Testis (tissue), 3 donors: ENCODE results near the gene UTP4. TPM values are rescaled to one million over a fixed set of nuclear protein-coding genes. Genes with fewer than 3 reads are reported as not detected.

Source experiments
- DNase-seq: peaks from one replicate; pipeline ENCODE4 v3.0.0-alpha.2; 2019
- H3K27ac ChIP-seq, 2 donors: fragments of 200-600 bp; sonication (generic); one replicate each; pipeline ENCODE4 v1.5.1; 2019
- H3K27me3 ChIP-seq: fragments of 200-600 bp; sonication (generic); one replicate; pipeline ENCODE4 v1.5.1; 2019
- H3K36me3 ChIP-seq: fragments of 200-600 bp; sonication (generic); one replicate; pipeline ENCODE4 v1.5.1; 2017; ENCODE audit warnings: low read depth; ENCODE audit errors: missing control alignments
- H3K4me1 ChIP-seq: fragments of 200-600 bp; sonication (generic); one replicate; pipeline ENCODE4 v1.5.1; 2019
- H3K4me3 ChIP-seq, 2 donors: fragments of 200-600 bp; sonication (generic); one replicate each; pipeline ENCODE4 v1.5.1; 2017 to 2019
- H3K9me3 ChIP-seq: fragments of 200-600 bp; sonication (generic); one replicate; pipeline ENCODE4 v1.5.1; 2017
- CTCF ChIP-seq, 3 experiments: fragments of 450-650 bp in 2 of 3; fragments of 200-600 bp in 1 of 3; sonication (generic) in 1 of 3; IDR thresholded peaks; one replicate each; pipeline ENCODE4 v1.5.1; 2016 to 2019; ENCODE audit warnings: antibody characterized with exemption in 3 of 3, mild to moderate bottlenecking in 2 of 3, moderate library complexity in 1 of 3
- POLR2A ChIP-seq: fragments of 450-650 bp; IDR thresholded peaks from one replicate; pipeline ENCODE4 v1.6.1; 2017; ENCODE audit warnings: antibody characterized with exemption, mild to moderate bottlenecking, moderate library complexity
- WGBS, 2 donors: methylation state at CpG; one replicate each; pipeline ENCODE4 v1.1.5; 2018; 5-methylcytosine and 5-hydroxymethylcytosine counted together
- intact Hi-C: fragments of 100-400 bp; cut with DNase I; formaldehyde crosslinking; loops from one replicate; pipeline ENCODE4 v1.15.1; 2023; ENCODE audit warnings: low total_unique reads
- polyA plus RNA-seq: library from polyadenylated mRNA; stranded (reverse); fragments of 350-450 nt; fragmentation: Illumina TruSeq; extraction: RNeasy Lipid Tissue Mini Kit (QIAGEN cat#74804); gene quantifications from one replicate; pipeline ENCODE4 v1.2.3, GENCODE V29; 2014; ENCODE audit warnings: low read depth, low replicate concordance; ENCODE audit not compliant: insufficient read depth
- total RNA-seq, 2 donors: library from RNA; depleted of rRNA; stranded (reverse); fragments of >200 nt; gene quantifications; one replicate each; pipeline ENCODE4 v1.2.3, GENCODE V29; 2016

Gene UTP4
- total and polyA plus RNA-seq, 3 donors from 2014 or later, result 72.8 to 80.5 (median 78.3) TPM

- Histone ChIP-seq H3K27me3 (no peaks in the 10 kb centered on the region), H3K9me3 (no peaks in the 10 kb centered on the region), H3K4me3 (no peak overlapping the region), H3K36me3 (no peaks in the 10 kb centered on the region), H3K27ac (no peak overlapping the region), H3K4me1 (no peaks in the 10 kb centered on the region)
- intact Hi-C loops, result loop anchor here (10.0 kb wide), 1 partner anchor 262 kb away; no protein-coding TSS in a partner anchor
- no peak for DNase-seq
- 81% methylated on average over 7 of the region's 7 CpGs for WGBS, 2 donors
- no peak for TF ChIP-seq POLR2A
Observed at GRCh38 chr16:69116256-69116875, 16.1 kb upstream of the UTP4 start.

GRCh38 chr16:69116906-69117305, 15.5 kb upstream of the UTP4 start:
- Histone ChIP-seq H3K4me3 (no peak overlapping the region), H3K9me3 (no peaks in the 10 kb centered on the region), H3K4me1 (no peaks in the 10 kb centered on the region), H3K27me3 (no peaks in the 10 kb centered on the region), H3K36me3 (no peaks in the 10 kb centered on the region), H3K27ac (no peak overlapping the region)
- 85 to 86% methylated on average over 6 of the region's 6 CpGs for whole genome bisulfite sequencing, 2 donors
- no peak for TF ChIP-seq POLR2A
- TF ChIP-seq CTCF (IDR thresholded peaks at IDR 0.05), result no peak
- intact Hi-C loops, result loop anchor here (10.0 kb wide), 1 partner anchor 262 kb away; no protein-coding TSS in a partner anchor
- DNase-seq, result no peak

- H3K4me3 ChIP-seq, result no peak overlapping the region
- DNase-seq, result no peak
- WGBS, 2 donors, result 89% methylated on average over 2 of the region's 2 CpGs
- no peak overlapping the region for H3K27ac ChIP-seq
- no peaks in the 10 kb centered on the region for H3K36me3 ChIP-seq
- no peaks in the 10 kb centered on the region for H3K4me1 ChIP-seq
- H3K9me3 ChIP-seq, result no peaks in the 10 kb centered on the region
- no peaks in the 10 kb centered on the region for H3K27me3 ChIP-seq
- TF ChIP-seq CTCF (IDR thresholded peaks at IDR 0.05), result no peak
- TF ChIP-seq POLR2A, result no peak
- intact Hi-C loops, result loop anchor here (10.0 kb wide), 1 partner anchor 264 kb away; no protein-coding TSS in a partner anchor
Observed at GRCh38 chr16:69118468-69118867, 14.0 kb upstream of the UTP4 start.

- Histone ChIP-seq H3K36me3 (no peaks in the 10 kb centered on the region), H3K9me3 (no peaks in the 10 kb centered on the region), H3K27ac (no peak overlapping the region), H3K4me3 (no peak overlapping the region), H3K27me3 (no peaks in the 10 kb centered on the region), H3K4me1 (no peaks in the 10 kb centered on the region)
- DNase-seq, result no peak
- TF ChIP-seq POLR2A (no peak), CTCF (IDR thresholded peaks at IDR 0.05) (no peak)
- intact Hi-C loops, result loop anchor here (10.0 kb wide), 1 partner anchor 264 kb away; no protein-coding TSS in a partner anchor
- 93 to 100% methylated on average over 2 of the region's 2 CpGs for WGBS, 2 donors
Observed at GRCh38 chr16:69118994-69119393, 13.5 kb upstream of the UTP4 start.

GRCh38 chr16:69119536-69119935, 12.9 kb upstream of the UTP4 start:
- H3K27me3 ChIP-seq, result no peaks in the 10 kb centered on the region
- H3K4me3 ChIP-seq, result no peak overlapping the region
- no peaks in the 10 kb centered on the region for H3K9me3 ChIP-seq
- no peak for DNase-seq
- intact Hi-C loops, result loop anchor here (10.0 kb wide), 1 partner anchor 265 kb away; no protein-coding TSS in a partner anchor
- no peaks in the 10 kb centered on the region for H3K4me1 ChIP-seq
- no peak for TF ChIP-seq CTCF (IDR thresholded peaks at IDR 0.05)
- no peak for TF ChIP-seq POLR2A
- no peak overlapping the region for H3K27ac ChIP-seq
- no peaks in the 10 kb centered on the region for H3K36me3 ChIP-seq
- WGBS, 2 donors, result 100% methylated on average over 1 to 2 of the region's 2 CpGs
